ENCODE data around the gene SFI1.
"Not testable (repeated sequence)": the region's sequence is repeated elsewhere in the genome, so short reads cannot be mapped to it uniquely, and the experiment has no call there.

Gene SFI1

DNA sequence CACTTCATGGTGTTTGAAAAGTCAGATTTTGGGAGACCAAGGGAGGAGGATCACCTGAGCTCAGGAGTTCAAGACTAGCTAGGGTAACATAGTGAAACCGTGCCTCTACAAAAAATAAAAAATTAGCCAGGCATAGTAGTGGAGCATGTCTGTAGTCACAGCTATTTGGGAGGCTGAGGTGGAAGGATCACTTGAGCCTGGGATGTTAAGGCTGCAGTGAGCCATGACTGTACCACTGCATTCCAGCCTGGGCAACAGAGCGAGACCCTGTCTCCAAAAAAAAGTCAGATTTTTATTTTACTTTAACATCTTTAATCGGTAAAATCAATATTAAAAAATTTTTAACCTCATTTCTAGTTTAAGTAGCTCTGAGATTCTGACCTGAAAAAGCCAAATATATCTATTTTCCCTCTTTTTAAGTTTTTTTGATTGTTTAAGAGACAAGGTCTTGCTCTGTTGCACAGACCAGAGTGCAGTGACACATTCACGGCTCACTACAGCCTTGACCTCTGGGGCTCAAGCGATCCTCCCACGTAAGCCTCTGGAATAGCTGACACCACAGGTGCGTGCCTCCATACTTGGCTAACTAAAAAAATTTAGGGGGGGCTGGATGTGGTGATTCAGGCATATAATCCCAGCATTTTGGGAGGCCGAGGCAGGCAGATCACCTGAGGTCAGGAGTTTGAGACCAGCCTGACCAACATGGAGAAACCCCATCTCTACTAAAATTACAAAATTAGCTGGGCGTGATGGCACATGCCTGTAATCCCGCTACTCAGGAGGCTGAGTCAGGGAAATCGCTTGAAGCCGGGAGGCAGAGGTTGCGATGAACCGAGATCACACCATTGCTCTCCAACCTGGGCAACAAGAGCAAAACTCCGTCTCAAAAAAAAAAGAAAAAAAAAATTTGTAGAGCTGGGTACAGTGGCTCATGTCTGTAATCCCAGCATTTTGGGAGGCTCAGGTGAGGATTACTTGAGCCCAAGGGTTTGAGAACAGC, 48.4 kb downstream of the SFI1 start:
- DNase-seq = no peak

DNA sequence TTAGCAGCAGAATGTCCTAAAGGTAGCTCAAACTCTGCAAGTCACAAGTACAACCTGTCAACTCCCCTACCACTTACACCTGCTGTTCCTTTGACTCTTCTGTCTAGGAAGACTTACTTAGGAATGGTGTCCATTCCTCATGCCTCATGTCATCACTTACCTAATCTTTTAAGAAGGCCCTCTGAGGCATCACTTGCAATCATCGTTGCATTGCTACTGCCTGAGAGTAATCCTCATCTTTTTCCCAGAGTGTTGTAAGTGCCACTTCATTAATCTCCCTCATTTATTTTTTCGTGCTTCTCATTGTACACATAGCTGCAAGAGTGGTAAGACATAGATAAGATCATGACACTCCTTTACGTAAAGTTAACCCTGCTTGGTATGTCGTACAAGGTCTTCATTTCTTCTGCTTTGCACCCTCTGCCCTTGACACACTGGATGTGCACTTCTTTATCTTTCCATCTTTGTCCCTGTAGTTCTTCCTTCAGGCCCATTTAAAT, 54.6 kb downstream of the SFI1 start:
- DNase-seq = no peak

DNA sequence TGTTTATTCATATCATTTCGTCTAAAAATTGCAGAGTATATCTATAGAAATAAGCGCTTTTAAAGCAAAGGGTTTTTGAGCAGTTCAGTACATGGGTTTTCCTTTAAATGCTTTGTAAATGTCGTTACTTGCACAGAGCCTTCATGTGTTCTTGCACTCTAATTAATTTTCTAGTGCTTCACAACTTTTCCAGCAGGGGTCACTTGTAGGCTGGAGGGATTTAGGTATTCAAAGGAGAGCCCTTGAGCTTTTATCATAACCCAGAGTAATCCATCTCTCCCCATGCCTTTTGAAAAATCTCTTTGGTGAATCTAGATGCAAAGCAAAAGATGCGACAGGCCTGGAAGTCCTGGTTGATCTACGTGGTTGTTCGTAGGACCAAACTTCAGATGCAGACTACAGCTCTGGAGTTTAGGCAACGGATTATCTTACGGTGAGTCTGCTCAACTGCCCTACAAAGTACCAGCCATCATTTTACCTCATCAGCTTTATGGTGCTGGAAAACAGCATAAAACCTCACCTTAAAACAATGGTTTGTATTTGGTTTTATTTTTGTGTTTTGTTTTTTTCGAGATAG, 60.4 kb downstream of the SFI1 start:
- DNase-seq = no peak

DNA sequence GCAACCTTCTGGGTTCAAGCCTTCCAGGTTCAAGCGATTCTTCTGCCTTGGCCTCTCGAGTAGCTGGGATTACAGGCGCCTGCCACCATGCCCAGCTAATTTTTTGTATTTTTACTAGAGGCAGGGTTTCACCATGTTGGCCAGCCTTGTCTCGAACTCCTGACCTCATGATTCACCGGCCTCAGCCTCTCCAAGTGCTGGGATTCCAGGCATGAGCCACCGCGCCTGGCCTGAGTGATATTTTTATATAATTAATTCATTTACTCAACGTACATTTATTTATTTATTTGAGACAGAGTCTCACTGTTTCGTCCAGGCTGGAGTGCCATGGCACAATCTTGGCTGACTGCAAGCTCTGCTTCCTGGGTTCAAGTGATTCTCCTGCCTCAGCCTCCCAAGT, 62.2 kb downstream of the SFI1 start:
- DNase-seq = not testable (repeated sequence)

DNA sequence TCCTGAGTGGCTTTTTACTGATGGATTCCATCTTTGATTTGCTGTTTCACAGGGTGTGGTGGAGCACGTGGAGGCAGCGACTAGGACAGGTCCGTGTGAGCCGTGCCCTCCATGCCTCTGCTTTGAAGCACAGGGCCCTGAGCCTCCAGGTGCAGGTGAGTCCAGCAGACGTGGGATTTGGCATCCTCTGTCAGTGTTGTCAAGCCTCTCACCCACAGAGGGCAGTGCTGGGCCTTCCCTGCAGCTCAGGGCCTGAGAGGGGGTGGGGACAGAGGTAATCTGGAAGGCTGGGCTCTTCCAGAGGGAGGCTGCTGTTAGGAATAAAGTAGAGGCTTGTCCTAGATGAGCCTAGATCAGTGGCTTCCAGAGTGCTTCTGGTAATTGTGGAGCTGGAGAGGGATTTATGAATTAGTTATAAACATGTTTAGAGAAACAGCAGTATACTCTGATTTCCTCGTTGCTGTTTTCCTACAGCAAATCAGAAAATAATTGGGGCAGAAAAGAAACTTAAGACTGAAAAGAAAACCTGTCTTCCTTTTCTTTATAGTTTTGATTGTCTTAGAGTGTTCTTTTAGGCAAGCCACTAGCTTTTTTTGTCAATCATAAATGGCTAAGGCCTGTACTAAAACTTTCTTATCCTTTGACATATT, 65.0 kb downstream of the SFI1 start:
- DNase-seq = peak; percentile 68

DNA sequence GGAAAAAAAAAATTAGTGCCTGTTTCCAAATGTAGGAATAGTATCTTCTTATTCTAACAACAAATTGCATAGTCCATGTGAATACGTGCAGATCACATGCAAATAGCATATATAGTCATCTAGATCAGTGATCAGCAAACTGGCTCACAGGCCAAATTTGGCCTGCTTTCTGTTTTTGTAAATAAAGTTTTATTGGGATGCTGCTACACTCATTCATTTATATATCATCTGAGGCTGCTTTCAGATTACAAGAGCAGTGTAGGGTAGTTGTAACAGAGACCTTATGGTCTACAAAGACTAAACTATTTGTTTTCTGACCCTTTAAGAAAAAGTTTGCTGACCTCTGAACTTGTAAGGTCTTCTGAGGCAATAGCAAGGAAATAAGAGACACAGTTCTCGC, 65.6 kb downstream of the SFI1 start:
- no peak for DNase-seq

DNA sequence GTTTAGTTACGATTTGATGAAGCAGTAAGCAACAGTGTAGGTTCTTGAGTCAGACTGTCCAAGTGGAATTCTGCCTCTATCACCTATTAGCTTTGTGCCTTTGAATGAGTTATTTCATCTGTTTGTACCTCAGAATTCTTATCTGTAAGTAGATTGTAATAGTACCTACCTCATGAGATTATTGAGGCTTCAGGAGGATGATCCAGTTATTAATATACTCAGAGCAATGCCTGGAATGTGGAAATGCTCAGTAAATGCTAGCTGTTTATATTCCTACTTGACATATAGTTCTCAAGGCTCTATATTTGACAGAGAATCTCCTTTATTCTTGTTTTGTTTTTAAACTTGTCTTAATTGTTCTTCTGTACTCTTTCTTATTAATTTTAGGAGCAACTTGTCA, 70.1 kb downstream of the SFI1 start:
- DNase-seq = no peak

DNA sequence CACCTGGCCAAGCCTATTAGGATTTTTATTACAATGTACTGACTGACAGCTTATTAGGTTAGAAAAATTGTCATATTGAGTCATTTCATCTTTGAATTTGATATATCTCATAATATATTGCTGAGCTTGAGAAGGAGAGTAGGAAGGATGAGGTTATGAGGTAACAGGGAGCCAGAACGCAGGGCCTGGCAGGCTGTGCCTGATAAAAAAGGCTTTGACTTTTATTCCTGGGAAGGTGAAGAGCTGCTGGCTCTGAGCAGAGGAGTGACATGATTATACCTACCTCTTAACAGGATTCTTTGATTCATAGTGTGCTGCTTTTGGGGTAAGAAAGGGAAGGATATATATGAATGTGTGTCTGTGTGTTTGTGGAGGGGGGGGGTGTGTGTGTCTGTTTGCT, 70.9 kb downstream of the SFI1 start:
- DNase-seq = no peak

DNA sequence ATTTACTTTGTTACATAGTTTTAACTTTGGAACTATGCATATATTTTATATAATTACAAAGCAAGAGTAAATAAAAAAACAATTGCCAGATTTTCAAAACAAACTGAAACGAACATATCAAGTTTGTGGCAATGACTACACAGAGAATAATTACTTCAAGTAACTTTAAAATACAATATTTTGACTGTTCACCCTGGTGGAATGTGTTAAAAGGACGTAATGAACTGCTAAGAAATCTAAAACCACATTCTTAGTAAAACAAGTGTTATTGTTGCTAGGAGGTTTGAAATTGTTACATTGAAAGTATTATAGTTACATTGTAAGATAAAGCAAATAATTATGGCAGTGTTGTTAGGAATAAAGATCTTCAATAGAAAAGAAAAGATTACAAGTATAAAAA, 71.4 kb downstream of the SFI1 start:
- no peak for DNase-seq

DNA sequence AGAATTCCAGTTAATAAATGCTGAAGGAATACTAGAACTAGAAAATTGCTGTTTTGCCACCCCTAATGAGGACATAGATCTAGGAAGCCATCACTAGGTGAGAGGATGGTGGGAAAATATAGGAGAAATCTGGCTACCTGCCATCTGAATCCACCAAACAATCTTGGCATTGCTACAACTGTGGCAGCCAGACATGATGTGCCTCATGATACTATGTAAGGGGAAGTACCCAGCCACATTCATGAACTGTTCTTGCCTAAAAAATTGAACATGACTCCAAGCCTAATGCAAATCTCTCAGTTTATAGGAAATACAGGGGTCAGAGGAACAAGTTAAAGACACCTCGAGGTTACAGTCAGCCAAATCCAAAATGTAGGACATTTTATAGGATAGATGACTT, 72.8 kb downstream of the SFI1 start:
- DNase-seq = no peak

DNA sequence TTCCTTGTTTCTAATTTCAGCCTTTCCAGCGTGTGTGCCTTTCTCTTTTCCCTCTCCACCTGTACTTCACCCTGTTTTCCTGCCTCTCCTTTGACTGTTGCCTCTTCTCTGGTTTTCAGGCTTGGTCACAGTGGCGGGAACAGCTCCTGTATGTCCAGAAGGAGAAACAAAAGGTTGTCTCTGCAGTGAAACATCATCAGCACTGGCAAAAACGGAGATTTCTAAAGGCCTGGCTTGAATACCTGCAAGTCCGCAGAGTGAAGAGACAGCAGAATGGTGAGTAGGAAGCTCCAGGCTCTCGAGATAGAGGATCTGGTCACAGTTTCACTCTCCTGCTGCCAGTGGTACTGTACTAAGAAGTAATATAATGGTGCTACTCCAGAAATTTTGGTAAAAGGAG, 76.6 kb downstream of the SFI1 start:
- no peak for DNase-seq

DNA sequence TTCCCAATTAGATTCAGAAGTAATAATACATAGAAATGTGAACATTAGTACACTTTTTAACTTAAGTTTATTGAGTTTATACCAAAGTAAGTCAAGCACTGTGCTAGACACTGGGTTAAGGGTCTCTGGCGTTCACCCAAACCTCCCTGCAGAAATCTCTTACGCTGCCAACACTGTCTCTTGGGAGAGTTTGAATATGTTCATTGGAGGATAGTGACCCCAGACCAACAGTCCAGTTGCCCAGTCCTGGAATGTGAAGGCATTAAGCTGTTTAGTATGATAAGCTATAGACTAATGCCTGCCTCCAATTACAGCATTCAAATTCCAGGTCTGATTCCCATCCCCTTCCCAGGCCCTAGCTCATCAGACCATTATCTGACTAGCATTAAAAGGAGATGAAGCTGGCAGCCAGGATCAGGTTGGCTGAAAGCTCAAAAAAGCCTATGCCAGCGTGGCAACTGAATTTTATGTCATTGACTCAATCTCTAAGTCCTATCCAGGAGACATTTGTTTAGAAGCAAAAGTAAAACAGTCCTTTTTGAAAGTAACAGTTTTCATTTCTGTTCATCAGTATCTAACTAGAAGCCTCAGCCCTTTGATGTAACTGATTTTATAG, 77.8 kb downstream of the SFI1 start:
- DNase-seq = no peak

DNA sequence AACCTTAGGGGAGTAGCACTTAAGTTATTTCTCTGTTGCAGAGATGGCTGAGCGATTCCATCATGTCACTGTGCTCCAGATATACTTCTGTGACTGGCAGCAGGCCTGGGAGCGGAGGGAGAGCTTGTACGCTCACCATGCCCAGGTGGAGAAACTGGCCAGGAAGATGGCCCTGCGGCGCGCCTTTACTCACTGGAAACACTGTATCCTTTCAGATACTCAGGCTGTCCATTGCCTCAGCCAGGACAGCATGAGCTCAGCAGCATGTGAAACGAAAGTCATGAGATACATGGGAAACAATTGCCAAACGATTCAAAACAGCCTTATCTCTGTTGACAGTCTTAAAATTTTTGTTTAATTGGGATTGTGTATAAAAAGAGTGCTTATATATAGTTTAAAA, 78.9 kb downstream of the SFI1 start:
- DNase-seq = no peak

DNA sequence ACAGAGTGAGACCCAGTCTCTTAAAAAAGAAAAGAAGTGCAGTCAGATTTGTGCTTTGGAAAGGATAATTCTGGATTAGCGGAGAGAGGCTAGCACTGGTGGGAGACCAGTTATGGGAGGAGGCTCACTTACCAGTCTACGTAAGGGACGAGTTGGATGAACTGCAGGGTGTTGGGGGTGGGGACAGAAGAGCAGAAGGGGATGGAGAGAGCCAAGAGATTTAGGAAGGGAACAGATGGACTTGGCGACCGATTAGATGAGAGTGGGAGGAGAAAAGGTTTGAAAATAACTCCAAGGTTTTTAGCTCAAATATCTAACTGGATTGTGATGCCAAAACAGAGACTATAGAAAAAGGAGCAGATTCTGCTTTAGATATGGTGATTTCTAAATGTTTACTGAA, 81.4 kb downstream of the SFI1 start:
- no peak for DNase-seq

DNA sequence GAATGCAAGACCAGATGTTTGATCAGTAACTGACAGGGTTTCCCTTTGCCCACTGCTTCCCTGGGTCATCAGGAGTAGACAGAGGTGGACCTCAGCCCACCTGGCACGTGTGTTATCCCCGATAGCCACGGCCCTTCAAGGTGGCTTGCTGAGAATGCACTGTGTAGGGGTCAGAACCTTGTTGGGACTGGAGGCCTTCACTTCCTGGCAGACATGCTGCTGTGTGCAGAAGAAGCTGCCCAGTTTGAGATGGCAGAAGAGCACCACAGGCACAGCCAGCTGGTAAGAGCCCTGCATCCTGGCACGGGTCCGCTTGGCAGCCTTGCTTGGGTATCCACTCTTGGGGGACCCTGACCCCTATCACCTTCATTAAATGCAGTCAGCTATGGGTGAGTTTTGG, 81.8 kb downstream of the SFI1 start:
- no peak for DNase-seq

DNA sequence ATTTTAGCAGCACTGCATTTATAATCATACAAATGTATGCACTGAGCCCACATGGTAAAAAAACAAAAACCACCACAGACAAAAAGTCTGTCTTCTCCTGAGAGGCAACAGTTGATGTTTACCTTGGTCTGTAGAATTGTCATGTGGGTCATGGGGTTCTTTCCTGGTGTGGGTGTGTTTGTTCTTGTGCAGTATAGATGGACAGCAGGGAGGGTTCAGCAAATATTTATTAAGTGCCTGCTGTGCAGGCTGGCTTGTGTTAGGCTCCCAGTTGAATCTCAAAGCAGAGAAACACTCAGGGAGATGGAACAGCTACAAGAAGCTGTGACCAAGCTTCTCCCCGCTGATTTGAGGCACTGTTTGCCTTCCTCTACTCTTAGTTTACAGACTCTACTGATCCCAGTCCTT, 83.5 kb downstream of the SFI1 start:
- peak; percentile 33 for DNase-seq

DNA sequence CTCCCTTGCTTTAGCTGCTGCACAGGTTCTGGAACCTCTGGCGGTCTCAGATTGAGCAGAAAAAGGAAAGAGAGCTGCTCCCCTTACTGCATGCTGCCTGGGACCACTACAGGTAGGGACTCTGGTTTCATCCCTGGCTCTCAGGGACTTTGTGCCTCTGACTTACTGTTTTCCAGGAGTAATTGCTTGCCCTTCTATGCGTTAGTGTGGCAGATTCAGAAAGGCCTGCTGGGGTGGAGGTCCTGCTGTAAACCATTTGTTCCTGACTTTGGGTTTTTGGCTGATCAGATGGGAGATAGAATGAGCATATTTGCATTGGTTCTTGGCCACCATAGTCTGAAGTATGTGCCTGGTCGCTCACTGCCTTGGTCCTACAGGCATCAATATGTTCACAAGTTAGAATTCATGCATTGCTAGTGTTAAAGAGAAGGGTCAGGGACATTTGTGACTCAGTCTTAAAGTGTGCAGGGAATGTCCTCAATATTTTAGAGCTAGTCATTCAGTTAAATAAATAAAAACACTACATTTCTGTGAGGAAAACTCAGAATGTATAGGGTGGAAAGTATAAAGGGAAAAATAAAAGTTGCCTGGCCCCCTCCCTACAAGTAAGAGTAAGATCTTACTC, 87.6 kb downstream of the SFI1 start:
- no peak for DNase-seq

DNA sequence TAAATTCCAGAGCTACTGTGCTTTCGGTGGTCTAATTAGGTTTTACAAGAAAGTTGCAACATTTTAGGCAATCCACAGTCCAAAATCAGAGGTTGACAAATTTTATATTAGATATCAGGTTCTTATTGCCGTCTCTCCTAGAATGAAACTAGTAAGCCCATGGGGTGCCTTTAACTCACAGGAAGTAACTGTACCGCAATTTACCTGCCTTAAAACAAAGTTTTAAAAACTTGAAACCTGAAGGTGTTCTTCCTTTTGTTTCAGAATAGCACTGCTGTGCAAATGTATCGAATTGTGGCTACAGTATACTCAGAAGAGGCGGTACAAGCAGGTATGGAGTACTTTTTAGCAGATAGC, 88.4 kb downstream of the SFI1 start:
- DNase-seq = no peak

DNA sequence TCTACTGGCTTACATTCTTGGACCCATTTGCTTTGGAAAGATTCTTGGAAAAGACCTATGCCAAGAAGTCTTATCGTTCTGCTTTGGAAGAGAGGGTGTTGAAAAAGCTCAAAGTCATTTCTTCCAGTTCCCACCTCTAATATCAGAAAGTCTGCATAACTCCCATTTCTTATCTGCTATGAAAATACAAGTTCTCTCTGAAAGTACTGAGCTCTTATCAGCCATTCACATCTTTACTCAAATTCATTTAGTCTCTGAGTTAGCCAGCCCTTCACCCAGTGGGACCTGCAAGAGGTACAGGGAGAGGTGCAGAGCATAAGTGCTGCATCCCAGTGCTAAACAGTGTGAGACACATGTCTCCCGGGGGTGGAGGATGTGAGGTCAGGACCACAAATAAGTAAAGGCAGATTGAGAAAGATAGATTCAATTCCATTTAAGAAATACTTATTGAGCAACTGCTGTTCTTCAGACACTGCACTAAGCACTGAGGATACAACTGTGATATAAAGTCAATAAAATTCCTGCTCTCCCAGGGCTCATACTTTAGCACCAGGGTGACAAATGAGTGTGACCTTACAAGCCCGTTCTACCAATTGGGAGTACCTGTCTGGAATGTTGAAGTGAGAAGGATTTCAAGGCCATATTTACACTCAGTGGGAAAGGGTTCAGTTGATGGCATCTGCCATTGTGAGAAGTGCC, 89.0 kb downstream of the SFI1 start:
- DNase-seq = no peak

DNA sequence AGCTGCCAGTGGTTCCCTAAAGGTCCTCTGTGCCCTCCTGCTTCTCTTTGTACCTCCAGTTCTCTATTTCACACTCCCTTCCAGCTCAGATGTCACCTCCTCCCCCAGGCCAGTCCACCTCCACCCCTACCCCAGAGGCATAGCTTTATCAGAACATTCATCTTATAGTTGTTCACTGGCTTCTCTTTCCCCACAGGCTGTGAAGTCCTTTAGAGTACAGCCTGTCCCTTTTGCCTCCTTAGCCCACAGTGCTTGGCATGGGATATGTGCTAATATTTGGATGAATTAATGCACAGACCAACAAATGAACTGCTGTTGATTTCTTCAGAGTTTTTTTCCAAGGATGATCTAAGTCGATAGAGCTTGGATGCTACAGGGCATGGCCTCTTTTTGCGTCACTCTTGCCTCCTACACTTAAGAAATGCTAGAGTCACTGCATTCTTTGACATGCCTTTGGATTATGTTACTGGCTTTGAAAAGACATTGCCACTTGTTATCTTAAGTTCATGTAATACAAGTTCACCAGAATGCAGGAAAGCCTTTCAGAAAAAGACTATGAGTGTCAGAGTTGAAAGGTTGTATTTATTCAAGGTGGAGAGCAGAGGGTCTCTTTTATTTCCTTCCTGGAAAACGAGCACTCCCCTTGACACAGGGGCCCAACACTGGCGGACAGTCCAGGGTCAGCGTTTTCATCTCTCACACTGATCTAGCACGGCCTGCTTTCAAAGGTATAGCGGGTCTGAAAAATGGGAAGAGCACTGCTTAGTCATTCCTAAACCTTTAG, 90.0 kb downstream of the SFI1 start:
- DNase-seq = no peak

DNA sequence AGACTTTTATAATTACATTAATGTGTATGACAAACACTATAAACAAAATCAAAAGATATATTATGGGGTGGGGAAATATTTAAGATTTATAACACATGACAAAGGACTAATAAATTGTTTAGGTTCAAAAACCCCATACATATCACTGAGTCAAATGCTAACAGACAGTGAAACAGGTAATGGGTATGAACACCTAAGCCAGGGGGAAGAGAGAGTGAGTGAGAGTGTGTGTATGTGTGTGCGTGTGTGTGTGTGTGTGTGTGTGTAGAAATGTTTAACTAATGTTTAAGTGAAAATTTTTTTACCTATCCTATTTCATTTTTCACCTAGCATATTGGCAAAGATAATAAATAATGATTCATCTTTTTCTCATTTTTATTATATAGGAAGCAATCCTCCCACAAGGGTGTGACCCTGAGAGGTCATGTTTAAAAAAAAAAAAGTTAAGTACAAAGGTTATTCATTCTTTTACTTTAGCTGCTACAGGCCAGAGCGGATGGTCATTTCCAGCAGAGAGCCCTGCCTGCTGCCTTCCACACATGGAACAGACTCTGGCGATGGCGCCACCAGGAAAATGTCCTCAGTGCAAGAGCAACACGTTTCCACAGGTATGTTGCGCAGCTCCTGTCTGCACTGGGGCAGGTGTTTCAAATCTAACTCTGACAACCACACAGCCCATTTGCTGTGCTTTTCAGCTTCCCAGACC, 92.8 kb downstream of the SFI1 start:
- DNase-seq = no peak

Measured in NCI-H2029 treated with DMSO at 0.1 percent for 48 hours (cell line).